ENCODE data around the gene DEPDC7. TPM values are rescaled to one million over a fixed set of nuclear protein-coding genes. Genes with fewer than 3 reads are reported as not detected.

The DEPDC7 gene
- total and polyA plus RNA-seq, 2 of the 8 experiments (the other 6 are each of a cell fraction or from before 2014, with no cell fraction given): 3.1 to 7.6 TPM

DNA sequence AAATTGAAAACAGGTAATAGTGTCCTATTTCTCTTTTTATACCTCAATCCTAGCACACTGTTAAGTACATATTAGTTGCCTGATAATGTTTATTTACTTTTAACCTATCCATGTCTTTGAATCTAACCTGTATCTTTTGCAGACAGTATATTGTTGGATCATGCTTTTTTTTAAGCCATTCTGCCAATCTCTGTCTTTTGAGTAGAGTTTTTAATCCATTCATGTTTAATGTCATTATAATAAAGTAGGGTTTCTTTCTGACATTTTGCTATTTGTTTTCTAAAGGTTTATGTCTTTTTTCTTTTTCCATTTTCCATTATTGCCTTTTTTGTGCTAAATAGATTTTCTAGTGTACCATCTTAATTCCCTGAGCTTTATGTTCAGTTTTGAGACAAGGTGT, 23.8 kb upstream of the DEPDC7 start:
- CTCF ChIA-PET (ENCODE audit: partially characterized antibody): interaction anchor here (1.4 kb wide), 1 partner anchor 74 kb away, joined by 7 read pairs; no protein-coding TSS in a partner anchor

More for the DNA sequence above, 23.8 kb upstream of the DEPDC7 start:
- no peaks in the 10 kb centered on the region for H3K36me3 ChIP-seq (ENCODE audit: control insufficient read depth in 2 of 4, insufficient read depth in 4 of 4, low read length in 3 of 4)
- H2AFZ ChIP-seq (ENCODE audit: low read length): no peak overlapping the region
- H3K23me2 ChIP-seq (ENCODE audit: low read depth, low read length): no peaks in the 10 kb centered on the region
- no peak overlapping the region for H2BK20ac ChIP-seq (ENCODE audit: low read length)
- no peak overlapping the region for H3K4me3 ChIP-seq (ENCODE audit: extremely low read depth in 1 of 4, insufficient read depth in 2 of 4, low read depth in 3 of 4, low read length in 4 of 4)
- H3K27me3 ChIP-seq (replicated peaks in 1 of 4; ENCODE audit: control insufficient read depth in 3 of 4, extremely low read depth in 1 of 4, insufficient read depth in 3 of 4, low read length in 3 of 4): no peaks in the 10 kb centered on the region
- no peak overlapping the region for H2BK15ac ChIP-seq (ENCODE audit: low read length)
- no peak overlapping the region for H3K56ac ChIP-seq (replicated peaks; ENCODE audit: insufficient read length, low read depth, low read length)
- H3K4me2 ChIP-seq (ENCODE audit: insufficient read depth in 1 of 2, low read depth in 2 of 2, low read length in 2 of 2): no peak overlapping the region
- H4K20me1 ChIP-seq (replicated peaks in 1 of 2; ENCODE audit: control insufficient read depth in 1 of 2, insufficient read depth in 2 of 2, low read length in 2 of 2): no peaks in the 10 kb centered on the region
- no peak overlapping the region for H2AK5ac ChIP-seq (ENCODE audit: low read depth, low read length)
- H3K4me1 ChIP-seq (replicated peaks in 1 of 4; ENCODE audit: control insufficient read depth in 3 of 4, insufficient read depth in 4 of 4, low read length in 3 of 4): peaks cover 0 to 2% (median 0%) of the 10 kb centered on the region in 4 experiments; a peak in 1 of 7 replicates
- no peak overlapping the region for H4K8ac ChIP-seq (ENCODE audit: extremely low read depth, insufficient read depth, low read length)
- peaks cover 0 to 7% of the 10 kb centered on the region in 2 experiments; a peak in 1 of 4 replicates for H3K9me3 ChIP-seq (ENCODE audit: insufficient read depth in 2 of 2, low read depth in 1 of 2, low read length in 1 of 2)
- H4K5ac ChIP-seq (ENCODE audit: insufficient read length, low read depth, low read length): no peak overlapping the region
- H3K79me2 ChIP-seq (ENCODE audit: control insufficient read depth in 1 of 2, insufficient read depth in 2 of 2, low read length in 2 of 2): no peaks in the 10 kb centered on the region
- TF ChIP-seq TEAD4 (IDR thresholded peaks at IDR 0.05; ENCODE audit: low read depth, low read length) (no peak), HDAC6 (IDR thresholded peaks at IDR 0.05; ENCODE audit: low read depth, low read length) (no peak), SIN3A (conservative IDR thresholded peaks at IDR 0.05 in 1 of 2, IDR thresholded peaks at IDR 0.05 in 1 of 2; ENCODE audit: low read depth in 1 of 2, low read length in 2 of 2) (no peak), POLR2A (IDR thresholded peaks at IDR 0.05; ENCODE audit: control extremely low read depth in 1 of 2, low read depth in 2 of 2, low read length in 2 of 2) (no peak), RBBP5 (IDR thresholded peaks at IDR 0.05; ENCODE audit: borderline replicate concordance, low read depth, low read length) (no peak), CBX8 (IDR thresholded peaks at IDR 0.05; ENCODE audit: borderline replicate concordance, low read depth, low read length) (no peak), CHD1 (IDR thresholded peaks at IDR 0.05; ENCODE audit: low read depth, low read length) (no peak), ZNF274 (IDR thresholded peaks at IDR 0.05; ENCODE audit: borderline replicate concordance, extremely low read depth, low read length) (no peak), RNF2 (IDR thresholded peaks at IDR 0.05; ENCODE audit: borderline replicate concordance, low read depth, low read length, missing control alignments, poor library complexity, severe bottlenecking) (no peak), ASH2L (IDR thresholded peaks at IDR 0.05; ENCODE audit: low read length) (no peak), SUZ12 (IDR thresholded peaks at IDR 0.05; ENCODE audit: low read length) (no peak), SRF (IDR thresholded peaks at IDR 0.05; ENCODE audit: low read depth, low read length) (no peak), BACH1 (IDR thresholded peaks at IDR 0.05; ENCODE audit: low read length) (no peak)
- no peak overlapping the region for H3K9ac ChIP-seq (replicated peaks in 1 of 4; ENCODE audit: extremely low read depth in 1 of 4, low read depth in 3 of 4, low read length in 3 of 4)
- H3K27ac ChIP-seq (ENCODE audit: low read depth, low read length): no peak overlapping the region
- H3K23ac ChIP-seq (ENCODE audit: insufficient read length): no peak overlapping the region
- no peak overlapping the region for H2BK12ac ChIP-seq (ENCODE audit: low read depth, low read length)
- no peak overlapping the region for H4K91ac ChIP-seq (replicated peaks; ENCODE audit: insufficient read length, low read length)
- no peak overlapping the region for H3K18ac ChIP-seq (ENCODE audit: extremely low read depth, low read length)
- H3K4ac ChIP-seq (replicated peaks; ENCODE audit: insufficient read length, low read depth, low read length): no peak overlapping the region
- POLR2A ChIA-PET (ENCODE audit: partially characterized antibody): interaction anchor here (0.7 to 1.2 kb wide), 2 partner anchors 10 to 16 kb away, joined by 3 to 4 read pairs; no protein-coding TSS in a partner anchor
- no peak overlapping the region for H2BK5ac ChIP-seq (ENCODE audit: low read depth, low read length)
- no peaks in the 10 kb centered on the region for H3K79me1 ChIP-seq (ENCODE audit: low read depth, low read length)
- FAIRE-seq (no peak), DNase-seq (ENCODE audit: low read depth in 1 of 2, low spot score in 2 of 2) (no peak)
- H2BK120ac ChIP-seq (replicated peaks; ENCODE audit: low read depth, low read length): no peak overlapping the region
- no peak overlapping the region for H3K14ac ChIP-seq (ENCODE audit: insufficient read length)

Data from H1 (cell line).